H1 (cell line): Measurements from ENCODE around the gene IPO13. TPM values are rescaled to one million over a fixed set of nuclear protein-coding genes. Genes with fewer than 3 reads are reported as not detected.
A peak's percentile ranks its signal among the peaks of the same experiment; 100 is the strongest.

Experiments
- BCL11A ChIP-seq, 2 experiments: IDR thresholded peaks; one replicate each; pipeline ENCODE4 v1.6.1; 2011; ENCODE audit warnings: low read depth in 2 of 2, low read length in 2 of 2, mild to moderate bottlenecking in 2 of 2
- FOSL1 ChIP-seq: IDR thresholded peaks from 2 replicates; pipeline ENCODE4 v1.6.1; 2011; ENCODE audit warnings: mild to moderate bottlenecking, low read depth, low read length, moderate library complexity; ENCODE audit not compliant: insufficient read depth
- KDM4A ChIP-seq: IDR thresholded peaks from one replicate; pipeline ENCODE4 v1.7.1; 2012; ENCODE audit warnings: low read depth, mild to moderate bottlenecking, moderate library complexity, low read length, inconsistent platforms; ENCODE audit not compliant: severe bottlenecking
- RFX5 ChIP-seq: IDR thresholded peaks from 2 replicates; pipeline ENCODE4 v1.6.1; 2011; ENCODE audit warnings: low read depth, low read length, improper control_type of control experiment, borderline replicate concordance
- RNF2 ChIP-seq: fragments of 200-900, 300-1000 bp; sonication (generic); IDR thresholded peaks from 2 replicates; pipeline ENCODE4 v1.7.1; 2016; ENCODE audit warnings: borderline replicate concordance, low read depth, mild to moderate bottlenecking, antibody characterized with exemption, low read length; ENCODE audit not compliant: poor library complexity, severe bottlenecking; ENCODE audit errors: missing control alignments
- SIN3A ChIP-seq, 2 experiments: IDR thresholded peaks in 1 of 2; conservative IDR thresholded peaks in 1 of 2; 2 replicates each; pipeline ENCODE4 v1.6.1; 2011 to 2012; ENCODE audit warnings: low read length in 2 of 2, improper control_type of control experiment in 1 of 2, low read depth in 1 of 2, mild to moderate bottlenecking in 1 of 2
- USF2 ChIP-seq: IDR thresholded peaks from 2 replicates; pipeline ENCODE4 v1.6.1; 2011; ENCODE audit warnings: low read length, improper control_type of control experiment
- polyA plus RNA-seq, 7 experiments: library from polyadenylated mRNA; depleted of rRNA in 3 of 7; stranded (reverse) in 5 of 7; unstranded in 2 of 7; fragments of >200 nt in 5 of 7; fragments of 200-250 nt in 2 of 7; gene quantifications; 1 replicate in 5 of 7; 2 replicates in 1 of 7; 4 replicates in 1 of 7; pipeline versions ENCODE4 v1.2.1 to v1.2.3, GENCODE V29; 2011 to 2013; ENCODE audit warnings: missing spikeins in 2 of 7, mixed read lengths in 2 of 7
- total RNA-seq: library from RNA; stranded (reverse); fragmentation: NEBNext Ultra II Directional; extraction: Animal tissue kit (Norgen Biotek cat#: 25700); gene quantifications from 2 replicates; pipeline ENCODE4 v1.2.1, GENCODE V29; 2021

Gene IPO13
- total and polyA plus RNA-seq, 2 of the 8 experiments (the other 6 are each of a cell fraction or from before 2014, with no cell fraction given) = 23.0 to 27.0 TPM

GRCh38 chr1:43979261-43979527, 32.4 kb downstream of the IPO13 start (continued):
- TF ChIP-seq KDM4A = peak; percentile 14
- no peak for TF ChIP-seq FOSL1
- TF ChIP-seq USF2 = no peak
- TF ChIP-seq RFX5 = no peak
- TF ChIP-seq BCL11A (IDR thresholded peaks at IDR 0.05; ENCODE audit: low read depth in 2 of 2, low read length in 2 of 2) = no peak
- no peak for TF ChIP-seq SIN3A (conservative IDR thresholded peaks at IDR 0.05 in 1 of 2, IDR thresholded peaks at IDR 0.05 in 1 of 2; ENCODE audit: low read depth in 1 of 2, low read length in 2 of 2)
- no peak for TF ChIP-seq RNF2
